HG03135 (cell line): ENCODE data around the gene PER1.

Source experiments
- ATAC-seq: cut with Tn5 transposase; IDR thresholded peaks from one replicate; pipeline ENCODE4 v1.9.1; 2021; ENCODE audit warnings: mild to moderate bottlenecking, moderate library complexity; ENCODE audit not compliant: unreplicated experiment

PER1 gene

GRCh38 chr17:8167526-8167925, 15.3 kb upstream of the PER1 start:
- ATAC-seq: no peak

GRCh38 chr17:8166731-8167130, 14.5 kb upstream of the PER1 start:
- no peak for ATAC-seq

- ATAC-seq: no peak
Measured at GRCh38 chr17:8164815-8165131, 12.6 kb upstream of the PER1 start.

GRCh38 chr17:8163978-8164814, 12.0 kb upstream of the PER1 start:
- ATAC-seq: no peak

DNA sequence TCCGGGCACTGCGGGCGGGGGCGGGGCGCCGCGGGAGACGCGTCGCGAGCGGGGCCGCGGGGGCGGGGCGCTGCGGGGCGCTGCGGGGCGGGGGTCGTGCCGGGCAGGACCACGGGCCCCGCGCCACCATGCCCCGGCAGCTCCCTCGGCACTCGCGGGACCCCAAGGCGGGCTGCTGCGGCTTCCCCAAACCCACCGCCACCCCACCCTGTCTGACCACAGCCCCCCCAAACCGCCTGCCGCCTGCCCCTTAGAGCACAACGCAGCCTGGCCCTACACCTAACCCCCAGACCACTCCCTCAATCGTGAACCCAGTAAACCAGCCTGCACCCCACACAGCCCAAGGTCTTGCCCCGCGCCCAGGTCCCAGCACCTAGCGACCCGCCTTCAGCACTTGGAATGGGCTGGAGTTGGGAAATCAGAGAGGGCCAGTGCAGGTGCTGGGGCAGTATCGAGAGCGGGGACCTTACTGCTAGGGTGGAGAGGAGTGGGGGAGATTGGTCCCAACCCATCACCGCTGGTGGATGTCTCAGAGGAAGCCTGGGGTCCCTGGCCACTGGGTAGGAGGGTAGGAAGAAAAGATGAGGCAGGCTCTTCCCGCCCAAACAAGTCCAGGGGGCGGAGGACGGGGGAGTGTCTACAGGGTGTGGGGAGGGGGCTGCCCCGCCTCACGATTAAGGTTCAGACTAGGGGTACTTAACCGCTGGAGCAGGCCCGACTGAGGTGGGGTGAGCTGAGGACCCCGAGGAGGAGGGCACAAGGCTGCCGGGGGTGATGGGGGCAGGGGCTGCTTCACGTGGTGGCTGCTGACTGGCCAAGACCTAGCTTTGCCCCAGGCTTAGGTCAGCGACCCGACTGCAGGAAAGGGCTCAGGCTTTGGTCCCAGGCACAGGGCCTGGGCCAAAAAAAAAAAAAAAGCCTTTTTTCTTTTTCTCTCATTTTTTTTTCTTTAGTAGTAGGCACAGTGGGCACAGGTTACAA, 11.1 kb upstream of the PER1 start:
- ATAC-seq: no peak

DNA sequence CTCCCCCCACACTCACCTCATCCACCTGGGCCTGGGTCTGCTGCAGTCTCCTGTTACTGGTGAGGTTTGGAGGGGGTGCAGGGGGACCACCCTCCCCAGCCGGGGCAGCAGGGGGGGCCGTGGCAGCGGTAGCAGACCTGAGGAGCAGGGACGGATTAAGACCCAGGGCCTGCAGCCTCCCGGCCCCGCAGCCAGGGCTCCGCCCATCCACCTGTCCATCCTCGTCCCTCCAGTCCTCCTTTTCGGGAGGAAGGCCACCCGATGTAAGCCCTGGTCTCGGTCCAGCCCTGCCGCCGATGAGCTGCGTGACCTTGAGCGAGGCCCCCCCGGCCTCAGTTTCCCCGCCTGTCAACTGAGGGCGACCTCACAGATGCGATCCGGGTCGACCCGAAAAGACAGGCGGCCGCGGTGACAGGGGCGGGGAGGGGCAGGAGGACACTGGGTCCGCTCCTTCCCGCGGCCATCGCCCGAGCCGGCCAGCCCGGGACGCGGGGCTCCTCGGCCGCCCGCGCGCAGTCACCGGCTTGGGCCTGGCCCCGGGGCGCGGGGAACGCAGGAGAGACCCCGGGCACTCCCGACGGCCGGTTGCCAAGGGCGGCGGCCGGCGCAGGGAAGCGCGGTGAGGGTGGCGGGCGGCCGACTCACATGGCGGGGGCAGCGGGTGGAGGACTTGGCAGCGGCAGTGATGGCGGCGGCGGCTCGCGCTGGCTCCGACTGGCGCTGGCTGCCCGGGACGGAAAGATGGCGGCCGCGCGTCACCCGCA, 10.2 kb upstream of the PER1 start, which contains the start of gene VAMP2:
TSS of gene VAMP2 (minus strand) at position 716 of the 764 bp plus-strand sequence. CDS start at position 647, 69 bp downstream.
- ATAC-seq: peak; percentile 50

GRCh38 chr17:8161289-8162232, 9.4 kb upstream of the PER1 start:
- no peak for ATAC-seq

GRCh38 chr17:8160741-8161221, 8.6 kb upstream of the PER1 start:
- ATAC-seq: no peak

DNA sequence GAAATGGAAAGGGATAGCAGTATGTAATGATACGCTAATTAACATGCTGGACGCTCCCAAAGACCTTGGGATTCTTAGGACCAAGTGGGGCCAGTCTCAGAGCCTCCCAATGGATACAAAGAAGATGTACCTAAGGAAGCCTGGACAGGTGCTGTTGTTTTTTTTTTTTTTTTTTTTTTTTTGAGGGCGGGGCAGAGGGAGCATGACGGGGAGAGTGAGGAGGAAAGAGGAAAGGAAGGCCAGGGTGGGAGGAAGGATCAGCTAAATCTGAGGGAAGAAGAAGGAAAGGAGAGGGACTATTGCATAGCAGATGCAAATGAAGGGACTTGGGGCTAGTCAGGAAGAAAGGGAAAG, 8.0 kb upstream of the PER1 start:
- ATAC-seq: no peak

DNA sequence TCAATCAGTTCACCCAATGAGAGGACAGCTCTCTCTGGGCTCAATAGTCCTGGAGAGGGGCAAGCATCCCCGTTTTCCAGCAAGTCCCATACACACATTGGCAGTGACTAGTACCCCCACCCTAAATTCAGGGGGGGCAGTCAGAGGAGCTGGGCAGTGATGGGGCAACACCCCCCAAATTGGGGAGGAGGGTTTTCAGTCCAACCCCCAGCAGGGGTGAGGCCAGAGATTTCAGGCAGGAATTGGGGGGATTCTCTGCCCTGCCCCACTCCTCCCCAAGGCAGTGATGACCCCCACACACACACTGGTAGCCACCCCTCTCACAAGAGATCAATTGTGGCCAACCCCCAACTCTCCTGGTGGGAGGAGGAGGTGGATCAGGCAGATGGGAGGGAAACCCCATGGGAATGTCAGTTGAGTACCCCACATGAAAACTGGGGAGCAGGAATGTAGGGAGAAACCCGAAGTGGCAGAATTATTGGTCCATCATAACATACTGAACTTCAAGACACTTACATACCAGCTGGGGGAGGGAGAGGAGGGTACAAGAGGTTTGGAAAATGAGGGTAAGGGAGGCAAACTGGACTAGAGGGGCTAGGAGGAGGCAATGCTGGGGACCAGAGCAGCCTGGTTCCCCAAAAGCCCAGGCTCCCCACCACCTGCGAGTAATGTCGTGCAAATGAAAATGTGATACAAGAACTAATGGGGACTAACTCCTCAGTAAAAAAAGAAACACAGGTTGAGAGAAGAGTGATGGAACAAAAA, 7.4 kb upstream of the PER1 start:
- no peak for ATAC-seq

DNA sequence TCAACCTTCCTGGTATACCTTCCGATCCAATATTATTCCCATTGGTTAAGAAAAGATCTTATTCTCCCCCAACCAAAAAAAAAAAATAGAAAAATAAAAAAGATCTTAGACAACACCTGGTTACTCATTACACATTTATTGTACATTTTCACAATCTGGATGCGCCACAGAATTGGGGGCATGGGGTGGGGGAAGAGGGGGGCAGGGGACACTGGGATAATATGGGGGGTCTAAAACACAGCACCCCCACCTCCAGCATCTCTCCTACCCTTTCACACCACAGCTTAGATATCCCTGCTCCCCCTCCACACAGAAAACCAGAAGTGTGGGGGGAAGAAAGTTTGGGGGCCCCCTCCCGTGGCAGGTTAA, 6.8 kb upstream of the PER1 start:
- no peak for ATAC-seq

- no peak for ATAC-seq
Measured at GRCh38 chr17:8158267-8159031, 6.2 kb upstream of the PER1 start.

GRCh38 chr17:8156246-8156992, 4.2 kb upstream of the PER1 start:
- peak; percentile 70 for ATAC-seq

- peak; percentile 1 for ATAC-seq
Measured at GRCh38 chr17:8155996-8156245, 3.7 kb upstream of the PER1 start.

- no peak for ATAC-seq
Measured at GRCh38 chr17:8155231-8155995, 3.2 kb upstream of the PER1 start.

DNA sequence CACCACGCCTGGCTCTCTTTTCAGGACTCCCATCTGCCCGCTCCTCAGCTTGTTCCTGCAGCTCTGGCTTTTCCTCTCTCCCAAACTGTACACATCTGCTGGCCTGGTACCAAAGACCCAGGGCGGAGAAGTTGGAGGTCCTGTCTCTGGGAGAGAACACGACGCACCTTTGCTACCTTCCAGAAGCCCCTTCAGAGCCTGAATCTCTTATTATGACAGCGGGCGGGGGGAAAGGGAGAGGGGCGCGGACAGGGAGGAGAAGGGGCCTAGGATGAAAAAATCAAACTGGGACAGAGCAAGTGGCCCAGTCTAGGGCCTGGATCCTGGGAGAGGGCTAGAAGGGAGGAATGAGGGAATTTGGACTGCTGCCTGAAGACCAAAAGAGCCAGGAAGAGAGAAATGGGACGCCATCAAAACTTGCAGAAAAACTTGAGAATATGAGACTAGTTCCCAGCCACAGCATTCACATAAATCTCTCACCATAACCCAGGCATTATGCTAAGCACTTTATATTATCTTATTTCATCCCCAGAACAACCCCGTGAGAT, 2.5 kb upstream of the PER1 start:
- ATAC-seq: no peak

- ATAC-seq: no peak
Measured at GRCh38 chr17:8153957-8154607, 1.9 kb upstream of the PER1 start.
